Testis (tissue), 3 donors: ENCODE data around the gene SPATA46. TPM values are rescaled to one million over a fixed set of nuclear protein-coding genes. Genes with fewer than 3 reads are reported as not detected.

Experiments used
- DNase-seq: peaks from one replicate; pipeline ENCODE4 v3.0.0-alpha.2; 2019
- H3K27ac ChIP-seq, 2 donors: fragments of 200-600 bp; sonication (generic); one replicate each; pipeline ENCODE4 v1.5.1; 2019
- H3K27me3 ChIP-seq: fragments of 200-600 bp; sonication (generic); one replicate; pipeline ENCODE4 v1.5.1; 2019
- H3K36me3 ChIP-seq: fragments of 200-600 bp; sonication (generic); one replicate; pipeline ENCODE4 v1.5.1; 2017; ENCODE audit warnings: low read depth; ENCODE audit errors: missing control alignments
- H3K4me1 ChIP-seq: fragments of 200-600 bp; sonication (generic); one replicate; pipeline ENCODE4 v1.5.1; 2019
- H3K4me3 ChIP-seq, 2 donors: fragments of 200-600 bp; sonication (generic); one replicate each; pipeline ENCODE4 v1.5.1; 2017 to 2019
- H3K9me3 ChIP-seq: fragments of 200-600 bp; sonication (generic); one replicate; pipeline ENCODE4 v1.5.1; 2017
- POLR2A ChIP-seq: fragments of 450-650 bp; IDR thresholded peaks from one replicate; pipeline ENCODE4 v1.6.1; 2017; ENCODE audit warnings: antibody characterized with exemption, mild to moderate bottlenecking, moderate library complexity
- WGBS, 2 donors: methylation state at CpG; one replicate each; pipeline ENCODE4 v1.1.5; 2018; 5-methylcytosine and 5-hydroxymethylcytosine counted together
- intact Hi-C: fragments of 100-400 bp; cut with DNase I; formaldehyde crosslinking; loops from one replicate; pipeline ENCODE4 v1.15.1; 2023; ENCODE audit warnings: low total_unique reads
- polyA plus RNA-seq: library from polyadenylated mRNA; stranded (reverse); fragments of 350-450 nt; fragmentation: Illumina TruSeq; extraction: RNeasy Lipid Tissue Mini Kit (QIAGEN cat#74804); gene quantifications from one replicate; pipeline ENCODE4 v1.2.3, GENCODE V29; 2014; ENCODE audit warnings: low read depth, low replicate concordance; ENCODE audit not compliant: insufficient read depth
- total RNA-seq, 2 donors: library from RNA; depleted of rRNA; stranded (reverse); fragments of >200 nt; gene quantifications; one replicate each; pipeline ENCODE4 v1.2.3, GENCODE V29; 2016
- TF ChIP-seq, protein P1 (sequence below), 3 experiments: fragments of 450-650 bp in 2 of 3; fragments of 200-600 bp in 1 of 3; sonication (generic) in 1 of 3; IDR thresholded peaks; one replicate each; pipeline ENCODE4 v1.5.1; 2016 to 2019; ENCODE audit warnings: antibody characterized with exemption in 3 of 3, mild to moderate bottlenecking in 2 of 3, moderate library complexity in 1 of 3

SPATA46 gene
- total and polyA plus RNA-seq, 3 donors from 2014 or later: 12.7 to 72.9 (median 20.0) TPM

- intact Hi-C loops: no loop called here
- 86 to 88% methylated on average over 9 to 13 of the region's 13 CpGs for WGBS, 2 donors
- H3K27ac ChIP-seq: no peak overlapping the region
- H3K36me3 ChIP-seq: no peaks in the 10 kb centered on the region
- DNase-seq: peak; percentile 10
- TF ChIP-seq POLR2A: no peak
- TF ChIP-seq, protein P1, sequence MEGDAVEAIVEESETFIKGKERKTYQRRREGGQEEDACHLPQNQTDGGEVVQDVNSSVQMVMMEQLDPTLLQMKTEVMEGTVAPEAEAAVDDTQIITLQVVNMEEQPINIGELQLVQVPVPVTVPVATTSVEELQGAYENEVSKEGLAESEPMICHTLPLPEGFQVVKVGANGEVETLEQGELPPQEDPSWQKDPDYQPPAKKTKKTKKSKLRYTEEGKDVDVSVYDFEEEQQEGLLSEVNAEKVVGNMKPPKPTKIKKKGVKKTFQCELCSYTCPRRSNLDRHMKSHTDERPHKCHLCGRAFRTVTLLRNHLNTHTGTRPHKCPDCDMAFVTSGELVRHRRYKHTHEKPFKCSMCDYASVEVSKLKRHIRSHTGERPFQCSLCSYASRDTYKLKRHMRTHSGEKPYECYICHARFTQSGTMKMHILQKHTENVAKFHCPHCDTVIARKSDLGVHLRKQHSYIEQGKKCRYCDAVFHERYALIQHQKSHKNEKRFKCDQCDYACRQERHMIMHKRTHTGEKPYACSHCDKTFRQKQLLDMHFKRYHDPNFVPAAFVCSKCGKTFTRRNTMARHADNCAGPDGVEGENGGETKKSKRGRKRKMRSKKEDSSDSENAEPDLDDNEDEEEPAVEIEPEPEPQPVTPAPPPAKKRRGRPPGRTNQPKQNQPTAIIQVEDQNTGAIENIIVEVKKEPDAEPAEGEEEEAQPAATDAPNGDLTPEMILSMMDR (IDR thresholded peaks at IDR 0.05): no peak
- H3K4me3 ChIP-seq: no peak overlapping the region
- H3K27me3 ChIP-seq: no peaks in the 10 kb centered on the region
- H3K9me3 ChIP-seq: no peaks in the 10 kb centered on the region
- H3K4me1 ChIP-seq: no peaks in the 10 kb centered on the region
These were observed 5.5 kb upstream of the SPATA46 start for GRCh38 chr1:162381941-162382750.

GRCh38 chr1:162381383-162381782 is 4.7 kb upstream of the SPATA46 start, which contains the start of gene C1orf226:
TSS of gene C1orf226 (plus strand) at chr1:162381728. CDS start at chr1:162381902, 174 bp downstream.
- Histone ChIP-seq H3K36me3 (no peaks in the 10 kb centered on the region), H3K27ac (no peak within 1 kb of the TSS), H3K4me1 (no peaks in the 10 kb centered on the region), H3K4me3 (no peak within 1 kb of the TSS), H3K9me3 (no peaks in the 10 kb centered on the region), H3K27me3 (no peaks in the 10 kb centered on the region)
- no peak for DNase-seq
- intact Hi-C loops: no loop called here
- TF ChIP-seq, protein P1 (IDR thresholded peaks at IDR 0.05): no peak
- no peak for TF ChIP-seq POLR2A
- 93 to 96% methylated on average over 3 of the region's 3 CpGs for WGBS, 2 donors

- Histone ChIP-seq H3K9me3 (no peaks in the 10 kb centered on the region), H3K27ac (no peak overlapping the region), H3K4me1 (no peaks in the 10 kb centered on the region), H3K4me3 (no peak overlapping the region), H3K27me3 (no peaks in the 10 kb centered on the region), H3K36me3 (no peaks in the 10 kb centered on the region)
- TF ChIP-seq POLR2A: no peak
- TF ChIP-seq, protein P1 (IDR thresholded peaks at IDR 0.05): no peak
- intact Hi-C loops: no loop called here
- peak; percentile 5 for DNase-seq
- WGBS, 2 donors: 81 to 86% methylated on average over 6 of the region's 6 CpGs
These were observed 3.6 kb upstream of the SPATA46 start for GRCh38 chr1:162380061-162380846.

- intact Hi-C loops: no loop called here
- no peaks in the 10 kb centered on the region for H3K9me3 ChIP-seq
- WGBS, 2 donors: 66 to 86% methylated on average over 4 to 8 of the region's 8 CpGs
- no peaks in the 10 kb centered on the region for H3K4me1 ChIP-seq
- no peaks in the 10 kb centered on the region for H3K27me3 ChIP-seq
- TF ChIP-seq POLR2A: no peak
- TF ChIP-seq, protein P1 (IDR thresholded peaks at IDR 0.05): no peak
- no peak overlapping the region for H3K27ac ChIP-seq
- no peak overlapping the region for H3K4me3 ChIP-seq
- no peak for DNase-seq
- H3K36me3 ChIP-seq: no peaks in the 10 kb centered on the region
These were observed 1.2 kb downstream of the SPATA46 start for GRCh38 chr1:162375463-162375862.
